ENCODE measurements around the gene HOXD12. TPM values are rescaled to one million over a fixed set of nuclear protein-coding genes. Genes with fewer than 3 reads are reported as not detected.

HOXD12 gene
- polyA plus RNA-seq, 1 of the 3 experiments (the other 2 are of a cell fraction): not detected

GRCh38 chr2:176100547-176101140 is 1.0 kb downstream of the HOXD12 start (continued):
- TF ChIP-seq REST (IDR thresholded peaks at IDR 0.05; ENCODE audit: low read depth, low read length) (no peak), SIN3A (IDR thresholded peaks at IDR 0.05; ENCODE audit: borderline replicate concordance, low read depth, low read length) (no peak), NFIC (IDR thresholded peaks at IDR 0.05; ENCODE audit: borderline replicate concordance) (no peak)

- no peak for DNase-seq
- Histone ChIP-seq H3K79me2 (ENCODE audit: insufficient read depth) (no peaks in the 10 kb centered on the region), H3K36me3 (replicated peaks in 1 of 2; ENCODE audit: control insufficient read depth in 1 of 2, insufficient read depth in 2 of 2, low read length in 1 of 2) (no peaks in the 10 kb centered on the region), H3K27me3 (ENCODE audit: insufficient read depth) (peaks cover 97% of the 10 kb centered on the region), H3K4me2 (no peak overlapping the region), H4K20me1 (ENCODE audit: insufficient read depth) (no peaks in the 10 kb centered on the region), H2AFZ (ENCODE audit: low read depth) (no peak overlapping the region), H3K9ac (no peak overlapping the region), H3K9me2 (no peaks in the 10 kb centered on the region), H3K4me1 (ENCODE audit: control insufficient read depth in 1 of 2, insufficient read depth in 2 of 2, low read depth in 1 of 2, low read length in 1 of 2) (peaks cover 0 to 28% of the 10 kb centered on the region in 2 experiments; a peak in 3 of 4 replicates), H3K4me3 (ENCODE audit: low read depth in 2 of 2, low read length in 1 of 2) (no peak overlapping the region), H3F3A (replicated peaks; ENCODE audit: insufficient read depth) (peaks cover 8% of the 10 kb centered on the region), H3K27ac (ENCODE audit: low read depth in 2 of 2, low read length in 1 of 2) (no peak overlapping the region), H3K9me3 (no peaks in the 10 kb centered on the region)
- TF ChIP-seq RAD21 (IDR thresholded peaks at IDR 0.05; ENCODE audit: low read length) (no peak), POLR2AphosphoS5 (IDR thresholded peaks at IDR 0.05; ENCODE audit: low read depth, low read length) (no peak), CHD2 (IDR thresholded peaks at IDR 0.05; ENCODE audit: low read length, partially characterized antibody) (no peak), CTCF (IDR thresholded peaks at IDR 0.05) (no peak), GABPA (IDR thresholded peaks at IDR 0.05; ENCODE audit: low read depth) (no peak), YY1 (IDR thresholded peaks at IDR 0.05; ENCODE audit: low read depth) (no peak), SMC3 (IDR thresholded peaks at IDR 0.05; ENCODE audit: low read depth, low read length) (no peak), NFIC (IDR thresholded peaks at IDR 0.05; ENCODE audit: borderline replicate concordance) (no peak), EZH2phosphoT487 (IDR thresholded peaks at IDR 0.05; ENCODE audit: borderline replicate concordance, low read depth) (no peak), ELF1 (IDR thresholded peaks at IDR 0.05) (no peak), REST (IDR thresholded peaks at IDR 0.05; ENCODE audit: low read depth, low read length) (no peak), FOXM1 (IDR thresholded peaks at IDR 0.05; ENCODE audit: low read depth) (no peak), PBX3 (IDR thresholded peaks at IDR 0.05) (no peak), FOXJ3 (CRISPR knock-in tag; IDR thresholded peaks at IDR 0.05) (no peak), TAF1 (IDR thresholded peaks at IDR 0.05; ENCODE audit: borderline replicate concordance, low read depth, low read length) (no peak), EP300 (IDR thresholded peaks at IDR 0.05; ENCODE audit: borderline replicate concordance in 1 of 2, low read depth in 1 of 2, low read length in 1 of 2) (no peak), JUND (IDR thresholded peaks at IDR 0.05) (no peak), SIN3A (IDR thresholded peaks at IDR 0.05; ENCODE audit: borderline replicate concordance, low read depth, low read length) (no peak)
- CTCF ChIA-PET: interaction anchor here (0.9 to 17.7 kb wide), 6 partner anchors 8 to 850 kb away, joined by 3 to 264 read pairs (median 6); partner anchors contain the start of genes HOXD12 and HOXD13
- WGBS (ENCODE audit: low lambda C conversion rate): 45% methylated on average over 2 of the region's 2 CpGs
- POLR2A ChIA-PET: interaction anchor here (1.1 kb wide), 1 partner anchor 21 kb away, joined by 3 read pairs; the partner anchor contains the start of gene HOXD9
These were observed 1.7 kb downstream of the HOXD12 start for GRCh38 chr2:176101216-176101830.

Measured in SK-N-SH (cell line).